ENCODE measurements around the gene SYN1.
A peak's percentile ranks its signal among the peaks of the same experiment; 100 is the strongest.

The SYN1 gene

GRCh38 chrX:47625365-47625764 lies 5.7 kb upstream of the SYN1 start:
- TF ChIP-seq EZH2 (IDR thresholded peaks at IDR 0.05; ENCODE audit: borderline replicate concordance, low read depth, low read length, severe bottlenecking), result no peak
- TF ChIP-seq, protein P1, sequence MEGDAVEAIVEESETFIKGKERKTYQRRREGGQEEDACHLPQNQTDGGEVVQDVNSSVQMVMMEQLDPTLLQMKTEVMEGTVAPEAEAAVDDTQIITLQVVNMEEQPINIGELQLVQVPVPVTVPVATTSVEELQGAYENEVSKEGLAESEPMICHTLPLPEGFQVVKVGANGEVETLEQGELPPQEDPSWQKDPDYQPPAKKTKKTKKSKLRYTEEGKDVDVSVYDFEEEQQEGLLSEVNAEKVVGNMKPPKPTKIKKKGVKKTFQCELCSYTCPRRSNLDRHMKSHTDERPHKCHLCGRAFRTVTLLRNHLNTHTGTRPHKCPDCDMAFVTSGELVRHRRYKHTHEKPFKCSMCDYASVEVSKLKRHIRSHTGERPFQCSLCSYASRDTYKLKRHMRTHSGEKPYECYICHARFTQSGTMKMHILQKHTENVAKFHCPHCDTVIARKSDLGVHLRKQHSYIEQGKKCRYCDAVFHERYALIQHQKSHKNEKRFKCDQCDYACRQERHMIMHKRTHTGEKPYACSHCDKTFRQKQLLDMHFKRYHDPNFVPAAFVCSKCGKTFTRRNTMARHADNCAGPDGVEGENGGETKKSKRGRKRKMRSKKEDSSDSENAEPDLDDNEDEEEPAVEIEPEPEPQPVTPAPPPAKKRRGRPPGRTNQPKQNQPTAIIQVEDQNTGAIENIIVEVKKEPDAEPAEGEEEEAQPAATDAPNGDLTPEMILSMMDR (IDR thresholded peaks at IDR 0.05; ENCODE audit: borderline replicate concordance, extremely low read depth, low read length, poor library complexity, severe bottlenecking), result no peak
- Histone ChIP-seq H4K20me1 (ENCODE audit: insufficient read depth, low read length) (no peaks in the 10 kb centered on the region), H2AFZ (ENCODE audit: low read depth, low read length) (no peak overlapping the region), H3K27ac (ENCODE audit: low read length) (no peak overlapping the region), H3K79me2 (ENCODE audit: insufficient read depth, low read length) (no peaks in the 10 kb centered on the region), H3K4me3 (ENCODE audit: low read depth in 1 of 2, low read length in 2 of 2) (no peak overlapping the region), H3K36me3 (ENCODE audit: insufficient read depth, low read length) (no peaks in the 10 kb centered on the region), H3K9me3 (ENCODE audit: insufficient read depth, low read length, severe bottlenecking) (no peaks in the 10 kb centered on the region), H3K27me3 (ENCODE audit: insufficient read depth, low read length, poor library complexity) (no peaks in the 10 kb centered on the region), H3K4me1 (ENCODE audit: insufficient read depth, low read length) (peaks cover 26% of the 10 kb centered on the region), H3K9ac (ENCODE audit: low read depth, low read length) (no peak overlapping the region), H3K4me2 (ENCODE audit: insufficient read depth, low read length) (no peak overlapping the region)
- DNase-seq (no peak), ATAC-seq (ENCODE audit: insufficient read depth, low read depth) (no peak)

- no peaks in the 10 kb centered on the region for H3K36me3 ChIP-seq (ENCODE audit: insufficient read depth, low read length)
- H3K27me3 ChIP-seq (ENCODE audit: insufficient read depth, low read length, poor library complexity), result no peaks in the 10 kb centered on the region
- DNase-seq, result peak; percentile 78
- H4K20me1 ChIP-seq (ENCODE audit: insufficient read depth, low read length), result no peaks in the 10 kb centered on the region
- peak overlapping the region; percentile 41; the same call in 1 of the 2 replicates for H3K9ac ChIP-seq (ENCODE audit: low read depth, low read length)
- TF ChIP-seq, protein P1 (IDR thresholded peaks at IDR 0.05; ENCODE audit: borderline replicate concordance, extremely low read depth, low read length, poor library complexity, severe bottlenecking), result no peak
- no peak for TF ChIP-seq EZH2 (IDR thresholded peaks at IDR 0.05; ENCODE audit: borderline replicate concordance, low read depth, low read length, severe bottlenecking)
- peak overlapping the region in 1 of 2 experiments; percentile 53; a peak in 2 of 4 replicates for H3K4me3 ChIP-seq (ENCODE audit: low read depth in 1 of 2, low read length in 2 of 2)
- peak; percentile 88 for ATAC-seq (ENCODE audit: insufficient read depth, low read depth)
- H3K27ac ChIP-seq (ENCODE audit: low read length), result 0 out of 2 replicates have a peak overlapping the region, but pooled peaks have one; percentile 10
- H2AFZ ChIP-seq (ENCODE audit: low read depth, low read length), result peak overlapping the region; percentile 61
- peak overlapping the region; percentile 66 for H3K4me2 ChIP-seq (ENCODE audit: insufficient read depth, low read length)
- H3K4me1 ChIP-seq (ENCODE audit: insufficient read depth, low read length), result peaks cover 26% of the 10 kb centered on the region
- no peaks in the 10 kb centered on the region for H3K9me3 ChIP-seq (ENCODE audit: insufficient read depth, low read length, severe bottlenecking)
- H3K79me2 ChIP-seq (ENCODE audit: insufficient read depth, low read length), result no peaks in the 10 kb centered on the region
Measured at GRCh38 chrX:47623540-47624027, 3.9 kb upstream of the SYN1 start.

- DNase-seq, result no peak
- Histone ChIP-seq H3K4me1 (ENCODE audit: insufficient read depth, low read length) (peaks cover 26% of the 10 kb centered on the region), H3K9ac (ENCODE audit: low read depth, low read length) (no peak overlapping the region), H3K9me3 (ENCODE audit: insufficient read depth, low read length, severe bottlenecking) (no peaks in the 10 kb centered on the region), H3K27me3 (ENCODE audit: insufficient read depth, low read length, poor library complexity) (no peaks in the 10 kb centered on the region), H3K4me2 (ENCODE audit: insufficient read depth, low read length) (no peak overlapping the region), H3K36me3 (ENCODE audit: insufficient read depth, low read length) (no peaks in the 10 kb centered on the region), H3K79me2 (ENCODE audit: insufficient read depth, low read length) (no peaks in the 10 kb centered on the region), H2AFZ (ENCODE audit: low read depth, low read length) (no peak overlapping the region), H4K20me1 (ENCODE audit: insufficient read depth, low read length) (no peaks in the 10 kb centered on the region), H3K4me3 (ENCODE audit: low read depth in 1 of 2, low read length in 2 of 2) (no peak overlapping the region), H3K27ac (ENCODE audit: low read length) (no peak overlapping the region)
- no peak for ATAC-seq (ENCODE audit: insufficient read depth, low read depth)
- TF ChIP-seq, protein P1 (IDR thresholded peaks at IDR 0.05; ENCODE audit: borderline replicate concordance, extremely low read depth, low read length, poor library complexity, severe bottlenecking), result no peak
- no peak for TF ChIP-seq EZH2 (IDR thresholded peaks at IDR 0.05; ENCODE audit: borderline replicate concordance, low read depth, low read length, severe bottlenecking)
Measured at GRCh38 chrX:47621851-47622250, 2.2 kb upstream of the SYN1 start.

Measured in DND-41 (cell line).